GM12878 (cell line): ENCODE measurements around the gene SPARC.

ENCODE experiments used
- EP300 ChIP-seq, 2 experiments: fragments of 150-350 bp in 1 of 2; IDR thresholded peaks; 2 replicates each; pipeline ENCODE4 v1.6.1; 2011 to 2012; ENCODE audit warnings: low read depth in 2 of 2, low read length in 2 of 2, borderline replicate concordance in 1 of 2, improper control_type of control experiment in 1 of 2, inconsistent platforms in 1 of 2; ENCODE audit not compliant: control insufficient read depth in 1 of 2
- ETV6 ChIP-seq, 2 experiments: fragments of 450-650 bp in 1 of 2; IDR thresholded peaks in 1 of 2; conservative IDR thresholded peaks in 1 of 2; 2 replicates each; pipeline ENCODE4 v1.6.1; 2014; ENCODE audit warnings: antibody characterized with exemption in 1 of 2, borderline replicate concordance in 1 of 2, low read depth in 1 of 2, mild to moderate bottlenecking in 1 of 2, moderate library complexity in 1 of 2
- EZH2 ChIP-seq: IDR thresholded peaks from 2 replicates; pipeline ENCODE4 v1.6.1; 2012; ENCODE audit warnings: low read depth, mild to moderate bottlenecking, control low read depth, inconsistent platforms, low read length, borderline replicate concordance; ENCODE audit not compliant: control insufficient read depth
- FOXK2 ChIP-seq: fragments of 450-650 bp; IDR thresholded peaks from 2 replicates; pipeline ENCODE4 v1.6.1; 2017; ENCODE audit warnings: mild to moderate bottlenecking, moderate library complexity
- JUNB ChIP-seq: IDR thresholded peaks from 2 replicates; pipeline ENCODE4 v1.6.1; 2016; ENCODE audit warnings: antibody characterized with exemption, mild to moderate bottlenecking
- POLR2AphosphoS5 ChIP-seq: IDR thresholded peaks from 2 replicates; pipeline ENCODE4 v1.6.1; 2011; ENCODE audit warnings: mild to moderate bottlenecking, low read length, inconsistent platforms
- RAD21 ChIP-seq: IDR thresholded peaks from 2 replicates; pipeline ENCODE4 v1.6.1; 2011; ENCODE audit warnings: mild to moderate bottlenecking, low read depth, low read length, moderate library complexity; ENCODE audit not compliant: insufficient read depth
- REST ChIP-seq: IDR thresholded peaks from 2 replicates; pipeline ENCODE4 v1.6.1; 2012; ENCODE audit warnings: mild to moderate bottlenecking, low read depth, low read length
- SUZ12 ChIP-seq: fragments of 200-600 bp; sonication (generic); IDR thresholded peaks from one replicate; pipeline ENCODE4 v1.6.1; 2018; ENCODE audit warnings: antibody characterized with exemption, mild to moderate bottlenecking; ENCODE audit not compliant: unreplicated experiment
- YY1 ChIP-seq: IDR thresholded peaks from 2 replicates; pipeline ENCODE4 v1.6.1; 2011; ENCODE audit warnings: low read depth, mild to moderate bottlenecking, low read length
- ZNF622 ChIP-seq: fragments of 450-650 bp; IDR thresholded peaks from 2 replicates; pipeline ENCODE4 v1.6.1; 2017; ENCODE audit warnings: mild to moderate bottlenecking, inconsistent platforms
- TF ChIP-seq, protein P1 (sequence below), 3 experiments: IDR thresholded peaks in 2 of 3; conservative IDR thresholded peaks in 1 of 3; 2 replicates each; pipeline ENCODE4 v1.5.1; 2011; ENCODE audit warnings: low read depth in 3 of 3, low read length in 3 of 3, mild to moderate bottlenecking in 3 of 3, control low read depth in 2 of 3, moderate library complexity in 2 of 3, inconsistent platforms in 1 of 3, mixed read lengths in 1 of 3; ENCODE audit not compliant: control insufficient read depth in 2 of 3, insufficient read depth in 1 of 3; ENCODE audit errors: extremely low read depth in 1 of 3

GRCh38 chr5:151628112-151628823 lies 58.4 kb downstream of the SPARC start:
- TF ChIP-seq, protein P1, sequence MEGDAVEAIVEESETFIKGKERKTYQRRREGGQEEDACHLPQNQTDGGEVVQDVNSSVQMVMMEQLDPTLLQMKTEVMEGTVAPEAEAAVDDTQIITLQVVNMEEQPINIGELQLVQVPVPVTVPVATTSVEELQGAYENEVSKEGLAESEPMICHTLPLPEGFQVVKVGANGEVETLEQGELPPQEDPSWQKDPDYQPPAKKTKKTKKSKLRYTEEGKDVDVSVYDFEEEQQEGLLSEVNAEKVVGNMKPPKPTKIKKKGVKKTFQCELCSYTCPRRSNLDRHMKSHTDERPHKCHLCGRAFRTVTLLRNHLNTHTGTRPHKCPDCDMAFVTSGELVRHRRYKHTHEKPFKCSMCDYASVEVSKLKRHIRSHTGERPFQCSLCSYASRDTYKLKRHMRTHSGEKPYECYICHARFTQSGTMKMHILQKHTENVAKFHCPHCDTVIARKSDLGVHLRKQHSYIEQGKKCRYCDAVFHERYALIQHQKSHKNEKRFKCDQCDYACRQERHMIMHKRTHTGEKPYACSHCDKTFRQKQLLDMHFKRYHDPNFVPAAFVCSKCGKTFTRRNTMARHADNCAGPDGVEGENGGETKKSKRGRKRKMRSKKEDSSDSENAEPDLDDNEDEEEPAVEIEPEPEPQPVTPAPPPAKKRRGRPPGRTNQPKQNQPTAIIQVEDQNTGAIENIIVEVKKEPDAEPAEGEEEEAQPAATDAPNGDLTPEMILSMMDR (IDR thresholded peaks at IDR 0.05 in 2 of 3, conservative IDR thresholded peaks at IDR 0.05 in 1 of 3; ENCODE audit: control insufficient read depth in 2 of 3, extremely low read depth in 1 of 3, insufficient read depth in 1 of 3, low read depth in 3 of 3, low read length in 3 of 3), result no peak
- no peak for TF ChIP-seq REST
- no peak for TF ChIP-seq EZH2
- TF ChIP-seq EP300 (IDR thresholded peaks at IDR 0.05; ENCODE audit: borderline replicate concordance in 1 of 2, control insufficient read depth in 1 of 2, low read depth in 2 of 2, low read length in 2 of 2), result no peak
- TF ChIP-seq YY1, result no peak
- TF ChIP-seq SUZ12, result no peak
- no peak for TF ChIP-seq RAD21
- no peak for TF ChIP-seq FOXK2
- TF ChIP-seq JUNB, result no peak
- TF ChIP-seq POLR2AphosphoS5, result no peak
- TF ChIP-seq ETV6 (conservative IDR thresholded peaks at IDR 0.05 in 1 of 2, IDR thresholded peaks at IDR 0.05 in 1 of 2; ENCODE audit: borderline replicate concordance in 1 of 2, low read depth in 1 of 2), result no peak
- TF ChIP-seq ZNF622, result no peak
